ENCODE results near the gene KLHL12.
A peak's percentile ranks its signal among the peaks of the same experiment; 100 is the strongest.

Gene KLHL12

DNA sequence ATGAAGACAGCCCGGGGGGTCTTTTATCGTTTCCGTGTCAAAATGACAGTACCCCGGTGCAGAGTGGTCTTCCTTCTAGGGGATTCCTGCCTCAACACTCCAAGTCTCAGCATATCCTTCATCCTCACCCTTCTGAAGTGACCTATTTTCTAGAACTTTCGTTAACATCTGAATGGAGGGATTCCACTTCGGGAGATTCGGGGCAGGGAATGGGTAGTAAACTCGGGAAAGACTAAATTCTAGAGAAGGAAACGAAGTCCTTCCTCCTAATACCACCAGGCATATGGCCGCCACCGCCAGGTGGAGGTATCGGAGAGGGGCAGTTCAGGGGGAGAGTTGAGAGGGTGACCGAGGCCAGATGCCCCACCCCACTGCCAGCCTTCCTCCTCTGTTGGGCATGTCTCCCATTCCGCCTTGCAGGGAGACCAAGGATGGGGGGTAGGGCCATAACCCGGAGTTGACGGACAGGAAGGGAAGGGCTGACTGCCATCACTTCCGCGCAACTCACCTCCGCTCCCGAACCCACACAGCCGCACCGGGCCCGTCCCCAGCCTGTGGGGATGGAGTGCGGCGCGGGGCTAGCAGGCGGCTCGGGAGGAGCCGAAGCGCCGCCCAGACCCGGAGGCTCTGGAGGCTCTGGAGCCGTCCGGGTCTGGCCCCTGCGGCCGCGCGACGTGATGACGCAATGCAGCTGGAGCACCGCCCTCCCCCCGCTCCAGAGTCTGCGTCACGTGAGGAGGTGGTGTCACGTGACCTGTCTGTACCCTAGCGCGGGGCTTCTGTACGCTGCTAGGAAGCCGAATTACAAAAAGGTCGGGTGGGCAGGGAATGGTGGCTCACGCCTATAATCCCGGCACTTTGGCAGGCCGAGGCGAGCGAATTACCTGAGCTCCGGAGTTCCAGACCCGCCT, at the start of gene KLHL12:
KLHL12 (minus strand) TSS at position 654 of the 911 bp plus-strand sequence. CDS start 2,072 bp downstream, outside the sequence.
- peak; percentile 89 to 92 for DNase-seq (ENCODE audit: low read depth in 2 of 2)

DNA sequence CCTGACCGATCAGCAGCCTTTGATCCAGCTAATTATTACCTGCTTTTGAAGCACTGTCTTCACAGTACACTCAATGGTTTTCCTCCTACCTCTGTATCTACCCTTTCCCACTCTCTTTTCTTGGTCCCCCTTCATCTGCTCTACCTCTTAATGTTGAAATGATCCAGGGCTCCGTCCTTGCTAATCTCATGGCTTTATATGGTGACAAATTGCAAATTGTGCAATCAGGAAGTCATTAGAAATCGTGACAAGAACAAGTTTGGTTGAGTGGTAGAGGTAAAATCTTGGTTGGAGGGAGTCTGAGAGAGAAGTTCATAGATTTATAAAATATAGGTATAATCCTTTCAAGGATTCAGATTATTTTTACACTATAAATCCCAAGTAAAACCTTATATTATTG, 49.6 kb upstream of the KLHL12 start:
- no peak for DNase-seq (ENCODE audit: low read depth in 2 of 2)

DNA sequence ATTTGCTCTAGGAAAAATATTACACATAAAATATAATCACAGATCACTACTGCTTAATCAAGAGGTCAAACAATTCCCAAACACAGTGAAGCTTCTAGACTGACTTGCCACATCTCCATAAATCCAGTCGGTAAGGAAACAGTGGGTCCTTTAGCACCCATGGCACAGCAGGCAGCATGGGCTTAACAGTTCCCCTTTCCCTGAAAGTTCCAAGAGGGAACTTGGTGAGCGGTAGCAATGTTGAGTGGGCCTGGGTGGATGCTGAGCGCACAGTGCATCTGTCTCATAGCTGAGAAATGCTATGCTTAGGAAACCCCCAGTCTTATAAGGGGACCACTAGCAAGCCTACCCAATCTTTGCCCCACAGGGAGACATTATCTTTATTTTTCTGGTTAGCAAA, 47.8 kb upstream of the KLHL12 start:
- no peak for DNase-seq (ENCODE audit: low read depth in 2 of 2)

- no peak for DNase-seq (ENCODE audit: low read depth in 2 of 2)
These were observed 45.0 kb upstream of the KLHL12 start for GRCh38 chr1:202972046-202972445.

GRCh38 chr1:202968895-202969295, 41.9 kb upstream of the KLHL12 start:
- no peak for DNase-seq (ENCODE audit: low read depth in 2 of 2)

DNA sequence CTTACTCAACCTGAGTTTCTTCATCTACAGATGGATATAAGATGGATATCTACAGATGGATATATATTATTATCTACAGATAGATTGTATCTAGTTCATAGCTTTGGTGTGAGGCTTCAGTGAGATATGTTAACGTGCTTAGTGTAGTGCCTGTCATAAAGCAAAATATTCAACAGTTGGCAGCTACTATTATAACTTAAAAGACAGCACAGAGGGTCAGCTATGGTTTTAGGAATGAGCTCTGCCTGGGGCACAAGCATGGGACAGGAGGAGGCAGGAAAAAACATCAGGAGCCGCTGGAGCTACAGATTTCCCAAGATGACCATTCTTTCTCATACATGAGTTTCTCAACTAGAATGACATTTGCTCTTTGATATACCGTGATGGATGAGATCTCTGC, 41.3 kb upstream of the KLHL12 start:
- DNase-seq (ENCODE audit: low read depth in 2 of 2): no peak

DNA sequence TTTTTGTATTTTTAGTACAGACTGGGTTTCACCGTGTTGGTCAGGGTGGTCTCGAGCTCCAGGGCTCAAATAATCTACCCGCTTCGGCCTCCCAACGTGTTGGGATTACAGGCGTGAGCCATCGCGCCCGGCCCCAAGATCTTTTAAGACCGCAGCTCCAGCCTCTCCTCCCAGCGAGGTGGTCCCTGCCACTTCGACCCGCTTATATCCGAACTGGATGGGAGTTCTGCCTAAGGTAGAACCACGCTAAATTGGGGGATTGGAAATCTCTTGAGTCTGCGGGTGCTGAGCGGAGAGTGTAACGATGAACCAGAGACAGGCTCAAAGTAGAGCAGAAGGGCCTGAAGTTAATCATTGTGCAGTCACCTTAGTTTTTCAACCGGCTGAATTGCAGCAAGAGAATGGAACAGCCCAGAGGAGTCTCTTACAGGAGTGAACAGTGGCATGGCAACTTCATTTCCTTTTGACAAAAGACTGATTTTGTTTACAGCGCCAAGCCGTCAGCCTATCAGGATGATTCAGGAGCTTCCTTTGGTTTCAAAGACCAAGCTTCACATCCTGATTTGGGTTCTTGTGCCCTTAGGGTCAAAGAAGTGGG, 40.7 kb upstream of the KLHL12 start:
- no peak for DNase-seq (ENCODE audit: low read depth in 2 of 2)

DNA sequence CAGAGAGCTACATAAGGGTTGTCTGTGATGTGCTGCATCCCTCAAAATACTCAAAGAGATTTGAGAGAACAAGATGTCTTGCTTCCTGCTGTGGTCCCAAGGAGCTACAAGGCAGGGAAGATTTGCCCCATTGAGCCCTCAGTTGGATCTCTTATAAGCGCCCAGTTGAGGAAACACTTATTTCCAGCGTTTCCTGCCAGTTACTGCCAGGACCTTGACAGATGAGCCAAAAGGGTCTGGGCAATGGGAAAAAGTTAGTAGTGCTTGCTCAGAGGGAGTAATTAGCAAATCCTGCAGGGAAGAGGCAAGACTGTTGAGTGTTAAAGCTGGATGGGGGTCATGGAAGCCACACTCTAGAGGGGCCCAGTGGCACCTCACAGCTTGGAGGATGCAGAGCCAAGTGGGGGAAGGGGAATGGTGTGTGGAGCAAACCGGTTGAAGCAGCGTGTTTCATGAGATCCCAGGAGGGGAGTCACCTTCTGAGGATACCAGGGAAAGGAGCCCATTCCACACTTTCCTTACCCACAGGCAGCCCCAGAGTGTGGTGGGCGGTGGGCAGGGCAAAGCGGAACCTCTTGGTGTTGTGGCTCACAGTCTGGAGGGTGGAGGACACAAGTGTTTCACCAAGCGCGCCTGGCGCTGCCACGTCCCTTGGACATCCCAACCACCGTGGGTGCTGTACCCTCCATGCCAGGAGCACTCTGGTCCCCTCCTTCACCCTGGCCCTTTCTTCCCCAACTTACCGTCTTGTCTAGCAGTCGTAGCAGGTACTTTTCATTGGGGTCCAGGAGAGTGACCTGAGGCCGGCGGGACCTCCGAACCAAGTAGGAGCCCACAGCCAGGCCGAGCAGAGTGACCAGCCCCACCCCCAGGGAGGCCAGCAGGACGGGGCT, 39.2 kb upstream of the KLHL12 start:
- DNase-seq (ENCODE audit: low read depth in 2 of 2): no peak

- no peak for DNase-seq (ENCODE audit: low read depth in 2 of 2)
These were observed 38.4 kb upstream of the KLHL12 start for GRCh38 chr1:202965422-202965821.

DNA sequence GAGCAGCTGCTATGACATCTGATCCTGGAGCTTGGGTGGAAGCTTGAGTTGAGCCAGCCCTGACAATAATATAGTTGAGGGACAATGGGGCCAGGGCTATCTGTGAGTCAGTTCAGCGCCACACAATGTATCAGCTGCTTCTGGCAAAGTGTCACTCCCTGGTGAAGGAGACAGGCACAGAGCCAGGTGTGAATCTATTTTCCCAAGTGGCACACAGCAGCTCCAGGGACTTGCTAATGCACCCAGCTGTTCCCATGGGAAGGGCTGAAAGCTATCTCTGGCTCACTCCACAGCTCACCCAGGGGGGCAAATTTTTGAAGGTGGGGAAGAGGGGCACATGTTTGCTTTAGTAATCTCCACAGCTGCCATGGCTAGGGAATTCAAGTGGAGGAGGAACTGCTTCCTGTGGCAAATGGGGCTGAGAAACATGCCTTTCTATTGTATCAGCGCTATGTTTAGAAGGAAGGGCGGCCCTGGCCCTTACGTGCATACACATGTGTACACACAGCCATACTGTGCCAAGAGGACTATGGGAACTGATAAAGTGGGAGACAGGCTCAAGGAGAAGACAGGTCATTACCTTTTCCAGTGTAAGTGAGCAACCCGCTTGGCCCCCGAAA, 37.9 kb upstream of the KLHL12 start:
- no peak for DNase-seq (ENCODE audit: low read depth in 2 of 2)

- DNase-seq (ENCODE audit: low read depth in 2 of 2): no peak
These were observed 34.3 kb upstream of the KLHL12 start for GRCh38 chr1:202961220-202961880.

- no peak for DNase-seq (ENCODE audit: low read depth in 2 of 2)
These were observed 32.2 kb upstream of the KLHL12 start for GRCh38 chr1:202959276-202959620.

DNA sequence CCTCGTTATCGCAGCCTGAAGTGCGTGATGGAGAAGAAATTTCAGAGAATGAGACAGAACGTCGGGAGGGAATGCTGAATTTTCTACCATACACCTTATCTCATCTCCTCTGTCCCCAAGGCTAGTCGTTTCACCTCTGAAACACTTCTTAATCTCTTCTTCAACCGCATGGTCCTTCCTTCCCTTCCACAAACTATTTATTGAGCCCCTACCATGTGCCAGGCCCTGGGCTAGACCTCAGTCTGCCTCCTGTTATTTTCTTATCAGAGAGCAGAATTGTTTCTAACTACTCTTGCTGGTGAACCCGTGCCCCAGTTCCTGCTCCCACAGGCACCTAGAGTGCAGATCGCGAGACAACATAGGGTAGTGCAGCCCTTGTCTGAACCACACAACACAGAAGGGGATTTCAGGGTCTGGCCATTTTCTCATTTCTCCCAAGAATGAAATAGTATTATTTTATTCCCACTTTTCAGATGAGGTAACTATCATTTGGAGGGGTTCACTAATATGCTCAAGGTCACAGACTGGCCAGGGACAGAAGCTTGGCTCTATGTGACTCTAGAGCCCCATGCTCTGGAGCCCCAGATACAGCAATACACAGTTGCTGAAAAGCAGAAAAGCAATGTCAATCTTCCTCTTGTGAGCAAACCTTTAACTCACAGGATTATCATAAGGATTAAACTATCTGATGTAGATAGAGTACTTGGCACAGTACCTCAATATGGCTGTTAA, 31.7 kb upstream of the KLHL12 start:
- no peak for DNase-seq (ENCODE audit: low read depth in 2 of 2)

DNA sequence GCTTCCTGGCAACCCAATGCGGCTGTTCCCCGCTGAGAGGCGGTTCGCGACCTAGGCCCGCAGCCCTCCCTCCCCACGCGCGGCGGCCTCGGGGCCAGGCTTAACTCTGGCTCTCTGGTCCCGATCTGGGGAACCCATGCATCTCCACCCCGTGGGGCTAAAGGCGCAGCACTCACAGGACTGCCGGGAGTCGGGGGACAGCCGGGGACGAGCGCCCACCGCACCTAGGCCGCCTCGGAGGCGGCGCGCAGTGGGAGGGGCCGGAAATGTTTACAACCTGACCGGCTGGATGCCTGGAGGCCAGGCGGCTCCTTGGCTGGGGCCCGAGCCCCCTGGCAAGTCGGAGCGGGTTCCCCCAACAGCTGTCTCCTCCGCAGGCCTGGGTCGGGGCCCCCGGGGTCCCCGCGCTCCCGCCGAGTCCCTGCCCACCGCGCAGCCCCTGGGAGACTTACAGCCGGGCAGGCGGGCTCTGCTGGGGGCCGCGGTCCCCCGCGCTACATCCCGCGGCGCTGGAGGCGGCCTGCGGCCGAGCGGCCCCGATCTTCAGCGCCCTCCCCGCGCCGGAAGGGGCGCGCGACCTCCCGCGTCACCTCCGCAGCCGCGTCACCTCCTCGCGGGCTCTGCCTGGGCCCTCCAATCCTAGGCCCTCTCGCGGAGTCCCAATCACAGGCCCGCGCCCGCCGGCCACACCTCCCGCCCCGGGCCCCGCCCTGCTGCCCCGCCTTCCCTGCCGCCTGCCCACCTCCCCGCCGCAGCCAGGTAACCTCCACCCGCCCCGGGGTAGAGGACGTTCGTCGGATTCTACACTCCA, 30.9 kb upstream of the KLHL12 start, which contains the start of gene ADIPOR1:
ADIPOR1 (minus strand) TSS at position 580 of the 811 bp plus-strand sequence. CDS start 7,242 bp downstream, outside the sequence.
- DNase-seq (ENCODE audit: low read depth in 2 of 2): peak; percentile 80 to 92

GRCh38 chr1:202956969-202957368, 29.9 kb upstream of the KLHL12 start:
- DNase-seq (ENCODE audit: low read depth in 2 of 2): no peak

DNA sequence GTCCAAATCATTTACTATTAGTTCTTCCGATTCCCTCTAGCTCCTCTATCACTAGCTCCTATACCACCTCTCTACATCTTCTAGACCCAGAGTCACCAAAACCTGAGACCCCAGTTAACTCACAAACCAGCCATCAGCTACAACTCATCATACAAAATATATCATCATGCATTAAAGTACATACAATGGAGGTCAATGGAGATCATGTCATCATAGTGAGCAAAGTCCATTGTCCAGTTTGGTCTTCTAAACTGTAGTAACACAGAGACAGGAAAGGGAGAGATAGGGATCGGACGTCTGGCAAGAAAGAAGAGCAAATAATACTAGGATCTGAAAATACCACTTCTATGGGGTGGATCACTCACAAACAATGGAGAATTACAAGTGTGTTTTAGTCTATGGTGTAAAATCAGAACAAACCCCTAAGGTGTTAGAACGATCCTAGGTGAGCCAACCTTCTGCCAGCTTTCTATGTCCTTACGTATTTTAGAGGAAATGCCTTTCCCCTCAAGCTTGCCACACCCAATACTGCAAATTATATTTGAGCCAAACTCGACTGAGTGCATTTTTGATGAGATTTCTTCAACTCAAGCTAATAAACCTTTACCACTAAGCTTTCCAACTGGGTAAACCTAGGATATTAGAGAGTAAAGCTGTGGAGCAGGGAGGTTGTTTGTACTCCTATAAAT, 27.2 kb upstream of the KLHL12 start:
- DNase-seq (ENCODE audit: low read depth in 2 of 2): no peak

GRCh38 chr1:202953392-202953791, 26.4 kb upstream of the KLHL12 start:
- DNase-seq (ENCODE audit: low read depth in 2 of 2): no peak

- no peak for DNase-seq (ENCODE audit: low read depth in 2 of 2)
These were observed 25.8 kb upstream of the KLHL12 start for GRCh38 chr1:202952818-202953217.

DNA sequence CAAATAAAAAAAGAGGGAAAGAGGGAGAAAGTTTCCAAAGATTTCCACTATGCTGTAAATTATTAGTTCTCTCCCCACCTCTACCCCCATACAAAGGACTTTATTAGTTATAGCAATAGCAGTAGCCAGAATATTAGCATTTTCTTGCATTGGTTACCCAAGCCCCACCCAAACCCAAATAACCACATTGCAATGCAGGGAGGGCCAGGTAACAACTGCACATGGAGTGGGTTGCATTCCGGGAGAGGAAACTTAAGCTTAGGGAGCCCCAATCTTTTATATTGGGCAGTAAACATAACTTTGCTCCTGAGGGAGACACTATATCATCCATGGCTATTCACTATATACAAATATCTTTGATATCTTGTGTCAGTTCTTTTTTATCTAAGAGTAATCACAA, 25.1 kb upstream of the KLHL12 start:
- DNase-seq (ENCODE audit: low read depth in 2 of 2): no peak

Data from stimulated activated CD8-positive, alpha-beta memory T cell treated with anti-CD3 and anti-CD28 coated beads, Interleukin-7, amount 100 ng/mL, for 4 hours (primary cell).